Parathyroid adenoma (tissue), 2 donors: Measurements from ENCODE around the gene SRRM1.

Source experiments
- H2AFZ ChIP-seq: fragments of 300-600 bp; sonication (generic); one replicate; pipeline ENCODE4 v1.7.0; 2017; ENCODE audit warnings: antibody characterized with exemption, mild to moderate bottlenecking
- H3K27ac ChIP-seq: fragments of 300-600 bp; sonication (generic); one replicate; pipeline ENCODE4 v1.7.0; 2017
- H3K27me3 ChIP-seq: fragments of 300-600 bp; sonication (generic); one replicate; pipeline ENCODE4 v1.7.0; 2017; ENCODE audit warnings: low read length; ENCODE audit not compliant: control insufficient read depth, insufficient read depth
- H3K36me3 ChIP-seq: fragments of 300-600 bp; sonication (generic); one replicate; pipeline ENCODE4 v1.7.0; 2017; ENCODE audit warnings: low read length; ENCODE audit not compliant: control insufficient read depth, insufficient read depth
- H3K4me1 ChIP-seq: fragments of 300-600 bp; sonication (generic); one replicate; pipeline ENCODE4 v1.7.0; 2017; ENCODE audit warnings: control low read depth
- H3K4me2 ChIP-seq: fragments of 300-600 bp; sonication (generic); one replicate; pipeline ENCODE4 v1.7.0; 2017; ENCODE audit warnings: low read length
- H3K4me3 ChIP-seq: fragments of 300-600 bp; sonication (generic); one replicate; pipeline ENCODE4 v1.7.0; 2017; ENCODE audit warnings: low read depth, low read length
- H3K79me2 ChIP-seq: fragments of 300-600 bp; sonication (generic); one replicate; pipeline ENCODE4 v1.7.0; 2017; ENCODE audit warnings: control low read depth
- H3K9ac ChIP-seq: fragments of 300-600 bp; sonication (generic); one replicate; pipeline ENCODE4 v1.7.0; 2017; ENCODE audit warnings: mild to moderate bottlenecking
- H3K9me3 ChIP-seq: fragments of 300-600 bp; sonication (generic); one replicate; pipeline ENCODE4 v1.7.0; 2017; ENCODE audit warnings: low read length; ENCODE audit not compliant: control insufficient read depth
- CTCF ChIP-seq: fragments of 300-600 bp; sonication (generic); IDR thresholded peaks from one replicate; pipeline ENCODE4 v1.7.0; 2017; ENCODE audit warnings: antibody characterized with exemption, mild to moderate bottlenecking
- donor health status: primary hyperparathyroidism.

Gene SRRM1

GRCh38 chr1:24641646-24642151 lies 1.4 kb upstream of the SRRM1 start:
- no peak for TF ChIP-seq CTCF
- Histone ChIP-seq H3K79me2 (peaks cover 14% of the 10 kb centered on the region), H3K27me3 (no peaks in the 10 kb centered on the region), H2AFZ (peak overlapping the region; percentile 91), H3K27ac (peak overlapping the region; percentile 99), H3K4me1 (peaks cover 2% of the 10 kb centered on the region), H3K9ac (no peak overlapping the region), H3K9me3 (no peaks in the 10 kb centered on the region), H3K4me2 (peak overlapping the region; percentile 59), H3K36me3 (no peaks in the 10 kb centered on the region), H3K4me3 (peak overlapping the region; percentile 94)

GRCh38 chr1:24643363-24644099 lies 429 bp downstream of the SRRM1 start:
- H3K36me3 ChIP-seq = no peaks in the 10 kb centered on the region
- peak overlapping the region; percentile 51 for H2AFZ ChIP-seq
- no peaks in the 10 kb centered on the region for H3K9me3 ChIP-seq
- H3K27me3 ChIP-seq = no peaks in the 10 kb centered on the region
- peak overlapping the region; percentile 77 for H3K4me2 ChIP-seq
- peaks cover 14% of the 10 kb centered on the region for H3K79me2 ChIP-seq
- H3K27ac ChIP-seq = peak overlapping the region; percentile 77
- no peak for TF ChIP-seq CTCF
- H3K4me3 ChIP-seq = peak overlapping the region; percentile 84
- peaks cover 2% of the 10 kb centered on the region for H3K4me1 ChIP-seq
- peak overlapping the region; percentile 8 for H3K9ac ChIP-seq

GRCh38 chr1:24644100-24644384 lies 940 bp downstream of the SRRM1 start:
- Histone ChIP-seq H3K36me3 (no peaks in the 10 kb centered on the region), H3K4me1 (peaks cover 2% of the 10 kb centered on the region), H3K4me3 (peak overlapping the region; percentile 84), H3K79me2 (peaks cover 14% of the 10 kb centered on the region), H3K9me3 (no peaks in the 10 kb centered on the region), H3K9ac (no peak overlapping the region), H3K27me3 (no peaks in the 10 kb centered on the region), H2AFZ (no peak overlapping the region), H3K4me2 (peak overlapping the region; percentile 77), H3K27ac (peak overlapping the region; percentile 77)
- no peak for TF ChIP-seq CTCF

GRCh38 chr1:24648919-24649318 lies 5.8 kb downstream of the SRRM1 start:
- Histone ChIP-seq H2AFZ (no peak overlapping the region), H3K4me2 (no peak overlapping the region), H3K36me3 (no peaks in the 10 kb centered on the region), H3K9ac (no peak overlapping the region), H3K27me3 (no peaks in the 10 kb centered on the region), H3K4me3 (no peak overlapping the region), H3K79me2 (peaks cover 13% of the 10 kb centered on the region), H3K4me1 (peaks cover 2% of the 10 kb centered on the region), H3K9me3 (no peaks in the 10 kb centered on the region), H3K27ac (no peak overlapping the region)
- TF ChIP-seq CTCF = no peak

- H3K9me3 ChIP-seq = no peaks in the 10 kb centered on the region
- no peaks in the 10 kb centered on the region for H3K36me3 ChIP-seq
- TF ChIP-seq CTCF = no peak
- no peak overlapping the region for H3K4me3 ChIP-seq
- no peak overlapping the region for H2AFZ ChIP-seq
- no peak overlapping the region for H3K27ac ChIP-seq
- H3K79me2 ChIP-seq = peaks cover 8% of the 10 kb centered on the region
- no peaks in the 10 kb centered on the region for H3K4me1 ChIP-seq
- no peak overlapping the region for H3K9ac ChIP-seq
- H3K27me3 ChIP-seq = no peaks in the 10 kb centered on the region
- H3K4me2 ChIP-seq = no peak overlapping the region
These were observed 9.3 kb downstream of the SRRM1 start for GRCh38 chr1:24652382-24652781.
